ENCODE measurements around the gene JAKMIP2. TPM values are rescaled to one million over a fixed set of nuclear protein-coding genes. Genes with fewer than 3 reads are reported as not detected.

The JAKMIP2 gene
- total and polyA plus RNA-seq, 4 donors = 0.13 to 1.9 (median 0.42) TPM; not detected in 1

DNA sequence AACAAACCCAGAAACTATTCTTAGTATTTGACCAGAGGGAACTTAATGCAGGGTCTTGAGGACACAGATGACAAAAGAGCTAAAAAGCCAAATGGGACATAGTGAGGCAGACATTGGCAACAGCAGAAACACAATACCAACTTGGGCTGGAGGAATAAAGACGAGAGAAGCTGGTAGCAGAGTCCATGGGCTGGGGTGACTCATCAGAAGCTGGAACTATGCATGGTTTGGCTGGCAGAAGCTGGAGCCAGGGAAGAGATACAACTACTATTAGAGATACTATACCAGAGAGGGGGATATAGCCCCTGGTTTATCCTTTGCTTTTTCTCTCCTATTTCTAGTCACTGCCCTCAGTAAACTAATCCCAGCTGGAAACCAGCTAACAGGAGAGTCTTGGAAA is 243.5 kb downstream of the JAKMIP2 start:
- no peaks in the 10 kb centered on the region for H3K4me1 ChIP-seq (ENCODE audit: control insufficient read depth in 1 of 2, insufficient read depth in 2 of 2, low read length in 2 of 2)
- 0 to 6% methylated on average over 1 of the region's 1 CpG for WGBS, 2 donors
- no peak overlapping the region for H3K27ac ChIP-seq (ENCODE audit: low read depth in 1 of 2, low read length in 2 of 2)
- ATAC-seq (ENCODE audit: low FRiP score) (no peak), DNase-seq (no peak)
- no peaks in the 10 kb centered on the region for H3K9me3 ChIP-seq (ENCODE audit: control insufficient read depth, low read length)
- H3K4me3 ChIP-seq (ENCODE audit: low read length in 2 of 2) = no peak overlapping the region
- no peaks in the 10 kb centered on the region for H3K27me3 ChIP-seq (ENCODE audit: control insufficient read depth in 1 of 2, insufficient read depth in 2 of 2, low read length in 1 of 2)
- H3K36me3 ChIP-seq (ENCODE audit: control insufficient read depth in 1 of 2, insufficient read depth in 2 of 2, low read length in 1 of 2) = no peaks in the 10 kb centered on the region
- intact Hi-C loops (cut with DNase I) = no loop called here

DNA sequence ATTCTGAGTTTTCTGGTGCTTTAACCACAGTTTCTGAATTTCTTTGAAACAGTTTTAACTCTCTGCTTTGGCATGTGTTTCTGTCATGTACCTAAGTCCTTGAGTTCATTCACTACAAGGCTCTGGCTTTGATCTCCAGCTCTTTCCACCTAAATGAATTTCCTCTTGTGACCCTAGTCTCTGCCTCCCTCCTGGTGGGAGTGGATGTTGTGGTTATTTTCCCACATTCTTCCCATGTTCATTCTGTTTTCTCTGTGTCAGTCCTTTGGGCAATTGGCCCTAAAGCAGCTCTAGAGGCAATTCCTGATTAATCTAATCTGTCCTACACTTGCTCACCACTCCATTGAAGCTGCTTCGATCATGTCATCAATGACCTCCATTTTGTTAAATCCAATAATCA is 244.3 kb downstream of the JAKMIP2 start:
- no peaks in the 10 kb centered on the region for H3K4me1 ChIP-seq (ENCODE audit: control insufficient read depth in 1 of 2, insufficient read depth in 2 of 2, low read length in 2 of 2)
- DNase-seq (no peak), ATAC-seq (ENCODE audit: low FRiP score) (no peak)
- H3K27me3 ChIP-seq (ENCODE audit: control insufficient read depth in 1 of 2, insufficient read depth in 2 of 2, low read length in 1 of 2) = no peaks in the 10 kb centered on the region
- H3K4me3 ChIP-seq (ENCODE audit: low read length in 2 of 2) = no peak overlapping the region
- H3K27ac ChIP-seq (ENCODE audit: low read depth in 1 of 2, low read length in 2 of 2) = no peak overlapping the region
- 77 to 84% methylated on average over 1 of the region's 1 CpG for WGBS, 2 donors
- H3K9me3 ChIP-seq (ENCODE audit: control insufficient read depth, low read length) = no peaks in the 10 kb centered on the region
- intact Hi-C loops (cut with DNase I) = no loop called here
- no peaks in the 10 kb centered on the region for H3K36me3 ChIP-seq (ENCODE audit: control insufficient read depth in 1 of 2, insufficient read depth in 2 of 2, low read length in 1 of 2)

Other genes with a start within 250 kb of the JAKMIP2 start
- gene SPINK1, start 48.9 kb upstream of the JAKMIP2 start, total RNA-seq = 10 to 100 TPM; 13.7 to 17.0 TPM
- gene SPINK1, start 48.9 kb upstream of the JAKMIP2 start, polyA plus RNA-seq = 10 to 100 TPM in 1 of 2 donors, 1 to 10 TPM in 1; 9.4 to 67.7 TPM
- gene SCGB3A2, start 96.0 kb upstream of the JAKMIP2 start, total RNA-seq = not detected
- gene SCGB3A2, start 96.0 kb upstream of the JAKMIP2 start, polyA plus RNA-seq = 1 to 10 TPM in 1 of 2 donors, under 1 TPM in 1; 0.43 to 2.0 TPM
- 10 to 100 TPM; 39.5 to 49.5 TPM for gene C5orf46, start 123.8 kb upstream of the JAKMIP2 start, total RNA-seq
- gene C5orf46, start 123.8 kb upstream of the JAKMIP2 start, polyA plus RNA-seq = 100 to 1,000 TPM in 1 of 2 donors, 10 to 100 TPM in 1; 23.1 to 118 TPM